PC-3 (cell line): ENCODE data around the gene CACNA2D2.

ENCODE experiments used
- EZH2 ChIP-seq: fragments of 300-600 bp; sonication (generic); IDR thresholded peaks from one replicate; pipeline ENCODE4 v1.6.1; 2017; ENCODE audit warnings: antibody characterized with exemption, mild to moderate bottlenecking, low read length; ENCODE audit not compliant: unreplicated experiment
- TF ChIP-seq, protein P1 (sequence below): fragments of 300-600 bp; sonication (generic); conservative IDR thresholded peaks from 2 replicates; pipeline ENCODE4 v1.5.1; 2017; ENCODE audit warnings: antibody characterized with exemption, low read depth, mild to moderate bottlenecking, low read length

DNA sequence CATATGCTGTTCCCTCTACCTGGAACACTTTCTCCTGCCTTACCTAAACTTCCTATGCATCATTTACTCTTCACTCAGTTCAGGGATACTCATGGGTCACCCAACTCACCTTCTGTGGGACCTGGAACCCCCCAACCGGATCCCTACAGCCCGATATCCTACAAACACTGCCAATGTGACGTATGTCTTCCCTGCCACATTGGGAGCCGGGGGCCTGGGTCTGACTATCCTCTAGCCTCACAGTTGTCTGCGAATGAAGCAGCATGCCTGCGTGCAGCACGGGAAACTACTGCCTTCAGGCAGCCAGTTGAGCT is 153.3 kb downstream of the CACNA2D2 start:
- no peak for TF ChIP-seq EZH2
- TF ChIP-seq, protein P1, sequence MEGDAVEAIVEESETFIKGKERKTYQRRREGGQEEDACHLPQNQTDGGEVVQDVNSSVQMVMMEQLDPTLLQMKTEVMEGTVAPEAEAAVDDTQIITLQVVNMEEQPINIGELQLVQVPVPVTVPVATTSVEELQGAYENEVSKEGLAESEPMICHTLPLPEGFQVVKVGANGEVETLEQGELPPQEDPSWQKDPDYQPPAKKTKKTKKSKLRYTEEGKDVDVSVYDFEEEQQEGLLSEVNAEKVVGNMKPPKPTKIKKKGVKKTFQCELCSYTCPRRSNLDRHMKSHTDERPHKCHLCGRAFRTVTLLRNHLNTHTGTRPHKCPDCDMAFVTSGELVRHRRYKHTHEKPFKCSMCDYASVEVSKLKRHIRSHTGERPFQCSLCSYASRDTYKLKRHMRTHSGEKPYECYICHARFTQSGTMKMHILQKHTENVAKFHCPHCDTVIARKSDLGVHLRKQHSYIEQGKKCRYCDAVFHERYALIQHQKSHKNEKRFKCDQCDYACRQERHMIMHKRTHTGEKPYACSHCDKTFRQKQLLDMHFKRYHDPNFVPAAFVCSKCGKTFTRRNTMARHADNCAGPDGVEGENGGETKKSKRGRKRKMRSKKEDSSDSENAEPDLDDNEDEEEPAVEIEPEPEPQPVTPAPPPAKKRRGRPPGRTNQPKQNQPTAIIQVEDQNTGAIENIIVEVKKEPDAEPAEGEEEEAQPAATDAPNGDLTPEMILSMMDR: no peak
